Prostate gland (tissue), 2 donors: ENCODE measurements around the gene SLC6A7.

Experiments
- CTCF ChIP-seq, 4 experiments: fragments of 200-600 bp in 2 of 4; fragments of 450-650 bp in 2 of 4; sonication (generic) in 2 of 4; IDR thresholded peaks; 1 replicate in 3 of 4; 2 replicates in 1 of 4; pipeline ENCODE4 v1.5.1; 2016 to 2019; ENCODE audit warnings: antibody characterized with exemption in 4 of 4, mild to moderate bottlenecking in 2 of 4, moderate library complexity in 2 of 4
- POLR2AphosphoS5 ChIP-seq: sonication (generic); formaldehyde crosslinking; IDR thresholded peaks from one replicate; pipeline ENCODE4 v1.6.1; 2017; ENCODE audit warnings: antibody characterized with exemption

GRCh38 chr5:150189728-150190502 is at the start of gene SLC6A7:
- TF ChIP-seq POLR2AphosphoS5 (no peak), CTCF (IDR thresholded peaks at IDR 0.05) (no peak)
